T1000 (cell line): ENCODE measurements around the gene NAV3.
"Not testable (repeated sequence)": the region's sequence is repeated elsewhere in the genome, so short reads cannot be mapped to it uniquely, and the experiment has no call there.

Experiments
- DNase-seq: peaks from one replicate; lab custom pipeline; 2025; ENCODE audit warnings: mixed read lengths; lab: John Stamatoyannopoulos, UW

Gene NAV3

GRCh38 chr12:78055545-78055944 is 224.9 kb downstream of the NAV3 start:
- no peak for DNase-seq

- DNase-seq = no peak
Observed at GRCh38 chr12:78057075-78057474, 226.4 kb downstream of the NAV3 start.

GRCh38 chr12:78060186-78060585 is 229.5 kb downstream of the NAV3 start:
- no peak for DNase-seq

GRCh38 chr12:78062786-78063185 is 232.1 kb downstream of the NAV3 start:
- no peak for DNase-seq

- DNase-seq = no peak
Observed at GRCh38 chr12:78081590-78082314, 251.1 kb downstream of the NAV3 start.

GRCh38 chr12:78085542-78086182 is 255.0 kb downstream of the NAV3 start:
- DNase-seq = no peak

GRCh38 chr12:78086553-78087362 is 256.1 kb downstream of the NAV3 start:
- DNase-seq = no peak

- DNase-seq = no peak
Observed at GRCh38 chr12:78087363-78087675, 256.6 kb downstream of the NAV3 start.

GRCh38 chr12:78088391-78088832 is 257.7 kb downstream of the NAV3 start:
- no peak for DNase-seq

- DNase-seq = no peak
Observed at GRCh38 chr12:78090266-78090665, 259.6 kb downstream of the NAV3 start.

- no peak for DNase-seq
Observed at GRCh38 chr12:78095623-78096022, 264.9 kb downstream of the NAV3 start.

GRCh38 chr12:78096909-78097597 is 266.4 kb downstream of the NAV3 start:
- no peak for DNase-seq

- DNase-seq = no peak
Observed at GRCh38 chr12:78099806-78100205, 269.1 kb downstream of the NAV3 start.

GRCh38 chr12:78101113-78101876 is 270.6 kb downstream of the NAV3 start:
- DNase-seq = no peak

GRCh38 chr12:78101946-78102635 is 271.4 kb downstream of the NAV3 start:
- DNase-seq = no peak

- DNase-seq = not testable (repeated sequence)
Observed at GRCh38 chr12:78102801-78103200, 272.1 kb downstream of the NAV3 start.

- DNase-seq = no peak
Observed at GRCh38 chr12:78115889-78116288, 285.2 kb downstream of the NAV3 start.

- DNase-seq = no peak
Observed at GRCh38 chr12:78118036-78118435, 287.3 kb downstream of the NAV3 start.

- DNase-seq = no peak
Observed at GRCh38 chr12:78118486-78118885, 287.8 kb downstream of the NAV3 start.

- no peak for DNase-seq
Observed at GRCh38 chr12:78119351-78119918, 288.7 kb downstream of the NAV3 start.

GRCh38 chr12:78120306-78120705 is 289.6 kb downstream of the NAV3 start:
- DNase-seq = no peak
